KG1 (cell line): ENCODE results near the gene CIDEB.

Experiments used
- DNase-seq: peaks from one replicate; lab custom pipeline; 2025; lab: John Stamatoyannopoulos, UW

CIDEB gene

DNA sequence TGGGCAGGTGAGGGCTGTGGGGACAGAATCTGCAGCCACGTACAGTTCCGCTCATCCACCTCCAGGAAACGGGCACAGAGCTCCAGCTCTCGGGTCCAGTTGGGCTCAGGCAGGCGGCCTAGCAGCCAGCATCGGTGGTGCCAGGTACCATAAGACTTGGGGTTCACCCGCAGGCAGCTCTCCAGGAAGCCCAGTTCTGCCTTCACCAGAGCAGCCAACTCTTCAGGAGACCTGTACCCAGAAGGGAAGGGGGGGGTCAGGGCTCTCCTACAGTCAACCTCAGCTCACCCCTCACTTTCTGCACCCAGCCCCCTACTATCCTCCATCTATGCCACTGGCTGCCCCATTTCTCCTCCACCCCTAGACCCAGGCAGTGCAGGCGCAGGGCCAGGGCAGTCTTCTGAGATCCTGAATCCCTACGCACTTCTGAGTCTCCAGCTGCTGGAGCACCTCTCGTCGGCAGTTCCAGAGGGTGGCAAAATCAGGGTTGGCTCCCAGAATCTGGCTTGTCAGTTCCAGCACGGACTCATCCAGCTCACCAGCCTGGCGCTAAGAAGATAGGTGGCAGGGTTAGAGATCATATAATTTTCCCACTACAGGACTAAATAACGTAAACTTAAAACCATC is 37.8 kb downstream of the CIDEB start:
- DNase-seq = no peak

DNA sequence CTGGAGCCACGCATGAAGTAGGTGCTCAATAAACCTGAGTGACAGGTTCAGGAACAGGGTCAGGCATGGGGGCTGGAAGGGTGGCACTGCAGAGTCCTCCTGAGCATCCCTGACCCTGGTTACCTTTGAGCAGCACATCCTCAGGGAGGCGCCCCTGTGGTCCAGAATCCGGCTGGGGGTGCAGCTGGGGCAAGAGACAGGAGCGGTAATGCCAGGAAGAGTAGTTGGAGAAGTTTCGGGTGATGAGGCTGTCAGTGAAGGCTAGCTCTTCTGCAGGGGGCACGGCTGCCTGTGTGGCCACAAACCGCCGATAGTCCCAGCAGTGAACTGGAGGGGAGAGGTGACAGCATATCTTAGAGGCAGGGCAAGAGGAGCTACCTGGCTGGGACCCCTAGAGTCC is 38.4 kb downstream of the CIDEB start:
- DNase-seq = no peak

- DNase-seq = no peak
Measured at GRCh38 chr14:24268225-24268624, 39.6 kb downstream of the CIDEB start.

DNA sequence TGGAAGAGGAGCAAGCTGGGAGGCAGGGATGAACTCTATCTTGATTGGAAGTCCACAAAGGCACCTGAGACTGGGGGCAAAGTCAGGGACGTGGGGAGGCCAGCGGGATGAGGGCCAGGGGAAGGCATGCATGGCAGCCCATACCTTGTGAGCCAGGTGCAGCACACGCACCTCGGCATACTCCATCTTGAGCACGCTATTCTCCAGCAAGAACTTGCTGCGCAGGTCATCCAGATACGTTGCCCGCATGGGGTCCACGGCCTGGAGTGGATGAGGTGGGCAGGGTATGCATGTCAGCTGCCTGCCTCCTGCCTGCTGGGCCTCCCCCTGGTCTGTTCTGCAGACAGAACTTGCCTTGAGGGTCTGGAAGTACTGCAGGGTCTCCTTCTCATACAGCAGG is 40.3 kb downstream of the CIDEB start:
- DNase-seq = no peak

DNA sequence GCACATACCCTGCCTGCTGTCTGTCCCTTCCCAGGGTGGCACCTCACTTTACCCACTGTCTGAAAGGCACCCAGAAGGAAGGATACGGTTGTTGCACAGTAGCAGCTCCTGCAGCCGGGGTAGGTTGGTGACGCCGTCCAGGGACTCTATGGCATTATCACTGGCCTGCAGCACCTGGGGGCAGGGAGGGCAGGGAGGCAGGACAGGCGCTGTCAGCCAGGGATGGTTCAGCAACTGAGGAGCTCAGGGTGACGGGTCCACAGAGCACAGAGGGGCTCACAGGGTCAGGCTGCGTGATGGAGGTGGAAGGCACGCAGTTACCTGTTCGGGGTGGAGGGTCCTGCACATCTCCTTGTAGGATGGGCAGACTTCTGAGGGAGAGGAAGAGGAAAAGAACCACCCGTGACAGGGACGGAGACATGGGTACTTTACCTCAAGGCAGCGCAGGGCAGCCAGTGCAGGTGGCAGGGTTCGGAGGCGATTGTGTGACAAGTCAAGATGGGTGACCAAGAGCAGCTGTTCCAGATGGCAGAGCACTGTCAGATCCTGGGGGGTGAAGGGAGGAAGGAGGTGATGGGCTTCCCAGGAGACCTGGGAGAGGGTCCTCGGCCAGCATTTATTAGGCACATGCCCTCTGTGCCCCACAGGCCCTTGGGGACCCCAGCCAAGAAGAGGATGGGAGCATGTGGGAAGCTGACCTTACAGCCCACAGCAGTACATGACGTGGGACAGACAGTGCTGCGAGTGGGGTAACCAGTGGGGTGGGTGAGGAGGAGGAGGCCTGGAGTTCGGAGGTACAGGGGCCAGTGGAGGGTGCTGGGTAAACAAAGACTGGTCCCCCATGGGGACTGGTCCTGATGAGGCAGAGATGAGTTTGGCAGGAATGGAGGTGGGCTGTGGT is 41.2 kb downstream of the CIDEB start:
- no peak for DNase-seq

DNA sequence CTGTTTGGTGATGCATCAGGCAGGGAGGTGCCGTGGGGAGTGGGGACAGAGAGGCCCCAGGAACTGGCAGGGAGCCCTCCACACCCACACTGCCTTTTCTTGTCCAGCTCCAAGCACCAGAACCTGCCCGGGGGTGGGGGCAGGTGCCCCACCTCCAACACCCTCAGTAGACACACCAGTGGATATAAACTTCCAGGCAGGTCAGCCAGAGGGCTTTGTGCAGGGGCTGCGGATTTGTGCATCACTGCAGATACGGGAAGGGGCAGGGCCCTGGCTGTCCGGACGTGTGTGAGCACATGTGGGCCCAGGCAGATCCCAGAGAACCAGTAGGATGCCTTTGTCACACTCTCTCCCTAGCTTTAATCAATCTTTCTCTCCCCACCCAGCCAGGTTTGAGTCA is 43.5 kb downstream of the CIDEB start:
- DNase-seq = no peak

GRCh38 chr14:24263848-24264247 is 43.9 kb downstream of the CIDEB start:
- no peak for DNase-seq

- DNase-seq = no peak
Measured at GRCh38 chr14:24262821-24263733, 44.7 kb downstream of the CIDEB start, which contains the start of gene TGM1. TGM1 (minus strand) TSS chr14:24263177; CDS start chr14:24262352, 825 bp downstream.

DNA sequence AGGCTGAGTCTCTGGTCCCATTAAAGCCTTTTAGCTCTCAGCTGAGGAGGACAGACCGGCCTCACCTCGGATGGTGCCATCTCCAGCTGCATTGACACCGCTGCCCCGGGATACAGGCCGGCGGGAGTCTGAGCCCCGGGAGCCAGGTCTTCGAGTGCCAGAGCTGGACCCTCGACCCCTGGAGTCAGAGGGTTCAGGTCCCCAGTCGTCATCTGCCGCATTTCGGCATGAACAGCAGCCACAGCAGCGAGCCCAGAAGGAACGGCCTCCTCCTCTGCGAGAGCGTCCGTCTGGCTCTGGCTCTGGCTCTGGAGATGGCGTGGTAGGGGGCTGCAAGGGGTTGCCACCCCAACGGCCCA is 45.8 kb downstream of the CIDEB start:
- no peak for DNase-seq

- no peak for DNase-seq
Measured at GRCh38 chr14:24261256-24261968, 46.4 kb downstream of the CIDEB start.

GRCh38 chr14:24260780-24261157 is 47.0 kb downstream of the CIDEB start:
- no peak for DNase-seq

GRCh38 chr14:24260026-24260779 is 47.6 kb downstream of the CIDEB start:
- no peak for DNase-seq

- DNase-seq = no peak
Measured at GRCh38 chr14:24259282-24260025, 48.3 kb downstream of the CIDEB start.

DNA sequence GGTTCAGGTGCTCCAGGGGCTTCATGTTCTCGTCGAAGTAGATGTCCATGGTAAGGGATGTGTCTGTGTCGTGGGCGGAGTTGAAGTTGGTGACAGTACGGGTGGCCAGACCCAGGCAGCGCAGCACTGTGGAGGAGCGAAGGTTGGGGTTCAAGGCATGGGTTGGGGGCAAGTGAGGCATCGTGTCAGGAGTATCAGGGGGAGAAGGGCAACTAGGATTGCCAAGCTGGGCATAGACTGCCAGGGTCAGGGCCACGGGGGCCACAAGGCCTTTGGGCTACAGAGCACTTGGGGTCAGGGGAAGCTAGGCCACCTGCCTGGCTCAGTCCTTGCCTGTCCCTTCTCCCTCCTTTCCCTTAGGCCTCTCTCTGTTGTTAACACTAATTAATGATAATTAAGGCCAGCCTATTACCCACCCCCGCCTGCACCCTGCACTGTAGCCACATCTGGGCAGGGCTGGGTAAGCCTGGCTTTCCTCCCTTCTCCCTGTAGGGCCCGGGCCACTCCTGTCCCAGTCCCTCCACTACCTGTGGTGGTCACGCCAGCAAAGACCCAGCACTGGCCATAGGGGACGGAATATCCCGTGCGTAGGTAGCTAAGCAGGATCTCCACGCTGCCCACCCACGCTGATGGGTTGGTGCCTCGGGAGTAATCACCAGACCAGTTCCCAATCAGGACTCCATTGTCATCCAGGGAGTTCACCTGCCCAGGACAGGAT is 49.1 kb downstream of the CIDEB start:
- no peak for DNase-seq

DNA sequence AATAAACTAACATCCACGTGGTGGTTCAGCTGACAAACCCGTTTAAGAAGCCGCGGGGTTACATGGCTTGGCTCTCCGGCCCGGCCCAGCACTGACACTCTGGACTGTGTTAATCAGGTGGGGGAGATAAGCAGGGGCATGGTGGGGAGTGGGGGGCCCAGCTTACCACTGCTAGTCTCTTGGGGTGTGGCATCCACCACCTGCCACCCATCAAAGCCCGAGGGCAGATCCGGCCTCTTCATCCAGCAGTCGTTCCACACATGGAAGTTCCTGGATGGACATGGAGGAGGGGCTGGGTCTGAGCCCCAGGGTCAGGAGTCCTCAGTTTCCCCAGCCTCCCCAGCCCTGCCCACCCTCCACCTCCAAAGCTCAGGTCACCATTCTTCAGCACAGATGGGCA is 49.7 kb downstream of the CIDEB start:
- DNase-seq = no peak

DNA sequence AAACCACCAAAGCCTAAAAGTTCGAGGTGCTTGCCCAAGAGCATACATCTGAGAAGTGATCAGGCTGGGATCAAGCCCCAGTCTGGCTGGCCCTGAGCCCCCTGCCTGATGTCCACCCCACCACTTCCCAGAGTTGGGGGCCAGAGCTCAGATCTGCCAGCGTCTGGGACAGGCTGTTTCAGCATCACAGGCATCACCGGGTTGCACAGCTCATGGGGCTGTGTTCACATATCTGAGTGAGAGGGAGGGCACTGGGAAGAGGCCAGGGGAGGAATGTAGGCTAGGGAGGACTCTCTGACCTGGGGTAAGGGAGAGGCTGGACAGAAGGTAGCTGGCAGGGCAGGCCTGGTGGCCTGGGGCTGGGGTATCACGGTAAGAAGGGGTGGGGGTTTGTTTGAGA is 50.8 kb downstream of the CIDEB start:
- DNase-seq = no peak

DNA sequence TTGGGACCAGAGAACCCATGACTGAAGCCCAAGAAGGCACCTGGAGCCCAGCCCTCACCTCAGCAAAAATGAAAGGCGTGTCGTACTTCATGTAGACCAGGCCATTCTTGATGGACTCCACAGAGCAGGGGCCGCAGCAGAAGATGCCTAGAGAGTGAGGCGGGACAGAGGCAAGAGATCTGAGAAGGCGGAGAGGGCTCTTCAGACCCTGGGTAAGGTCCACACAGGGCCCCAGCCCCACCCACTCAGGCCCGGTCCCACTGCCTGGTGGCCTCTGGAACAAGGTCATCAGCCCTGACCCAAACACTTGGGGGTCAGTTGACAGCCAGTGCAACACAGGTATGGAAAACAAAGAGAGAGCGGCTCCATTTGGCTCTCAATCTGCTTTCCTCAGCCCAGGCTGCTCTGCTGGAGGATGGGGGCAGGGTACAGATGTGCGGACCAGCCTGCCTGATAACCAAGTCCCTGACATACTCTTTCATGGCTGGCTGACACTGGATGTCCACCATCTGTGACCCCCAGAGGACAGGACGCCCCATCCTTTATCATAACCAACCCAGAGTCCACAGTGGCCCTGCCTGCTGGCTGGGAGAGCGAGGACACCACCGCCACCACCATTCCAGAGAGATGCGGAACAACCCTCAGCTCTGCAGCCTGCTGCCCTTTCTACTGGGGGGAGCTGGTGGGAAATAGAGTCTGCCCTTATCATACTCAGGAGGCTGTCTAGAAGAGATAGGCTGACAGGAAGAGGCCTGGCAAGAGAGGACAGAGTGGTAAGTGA is 51.7 kb downstream of the CIDEB start:
- no peak for DNase-seq

GRCh38 chr14:24255438-24255837 is 52.3 kb downstream of the CIDEB start:
- no peak for DNase-seq
